ENCODE data around the gene USP13.

The USP13 gene

GRCh38 chr3:179610066-179610465 is 42.8 kb upstream of the USP13 start:
- no peak overlapping the region for H3K4me3 ChIP-seq (ENCODE audit: low read length)
- TF ChIP-seq CTCF (conservative IDR thresholded peaks at IDR 0.05; ENCODE audit: low read depth, low read length): no peak

GRCh38 chr3:179613807-179614206 is 39.0 kb upstream of the USP13 start:
- no peak for TF ChIP-seq CTCF (conservative IDR thresholded peaks at IDR 0.05; ENCODE audit: low read depth, low read length)
- no peak overlapping the region for H3K4me3 ChIP-seq (ENCODE audit: low read length)
- no peak for DNase-seq (ENCODE audit: low read depth)

More at GRCh38 chr3:179610066-179610465, 42.8 kb upstream of the USP13 start:
- no peak for DNase-seq (ENCODE audit: low read depth)

- no peak for DNase-seq (ENCODE audit: low read depth)
- no peak for TF ChIP-seq CTCF (conservative IDR thresholded peaks at IDR 0.05; ENCODE audit: low read depth, low read length)
- no peak overlapping the region for H3K4me3 ChIP-seq (ENCODE audit: low read length)
Measured at GRCh38 chr3:179615458-179616173, 37.2 kb upstream of the USP13 start.

- no peak for DNase-seq (ENCODE audit: low read depth)
- no peak for TF ChIP-seq CTCF (conservative IDR thresholded peaks at IDR 0.05; ENCODE audit: low read depth, low read length)
- no peak overlapping the region for H3K4me3 ChIP-seq (ENCODE audit: low read length)
Measured at GRCh38 chr3:179622023-179622422, 30.8 kb upstream of the USP13 start.

- DNase-seq (ENCODE audit: low read depth): no peak
- no peak for TF ChIP-seq CTCF (conservative IDR thresholded peaks at IDR 0.05; ENCODE audit: low read depth, low read length)
- H3K4me3 ChIP-seq (ENCODE audit: low read length): no peak overlapping the region
Measured at GRCh38 chr3:179624451-179624850, 28.4 kb upstream of the USP13 start.

GRCh38 chr3:179630753-179631451 is 21.9 kb upstream of the USP13 start:
- TF ChIP-seq CTCF (conservative IDR thresholded peaks at IDR 0.05; ENCODE audit: low read depth, low read length): no peak
- H3K4me3 ChIP-seq (ENCODE audit: low read length): no peak overlapping the region
- no peak for DNase-seq (ENCODE audit: low read depth)

- DNase-seq (ENCODE audit: low read depth): no peak
- H3K4me3 ChIP-seq (ENCODE audit: low read length): no peak overlapping the region
- no peak for TF ChIP-seq CTCF (conservative IDR thresholded peaks at IDR 0.05; ENCODE audit: low read depth, low read length)
Measured at GRCh38 chr3:179640469-179640868, 12.4 kb upstream of the USP13 start.

Measured in retinal pigment epithelial cell (primary cell).